Right lobe of liver (tissue), 4 donors: Measurements from ENCODE around the gene DNAAF3.

ENCODE experiments used
- POLR2A ChIP-seq: fragments of 450-650 bp; IDR thresholded peaks from one replicate; pipeline ENCODE4 v1.6.1; 2017; ENCODE audit warnings: antibody characterized with exemption, mild to moderate bottlenecking
- TF ChIP-seq, protein P1 (sequence below), 4 donors: fragments of 200-600 bp in 3 of 4; fragments of 450-650 bp in 1 of 4; IDR thresholded peaks; one replicate each; pipeline versions ENCODE4 v1.5.1 to v1.8.0; 2016 to 2022; ENCODE audit warnings: antibody characterized with exemption in 4 of 4, mild to moderate bottlenecking in 2 of 4
- donor health status: DM: no; HTN: no; CAD: no.
- donor health status: DM: no; HTN: no; CAD: no.
- donor health status: DM: no; HTN: yes; CAD: no.

DNA sequence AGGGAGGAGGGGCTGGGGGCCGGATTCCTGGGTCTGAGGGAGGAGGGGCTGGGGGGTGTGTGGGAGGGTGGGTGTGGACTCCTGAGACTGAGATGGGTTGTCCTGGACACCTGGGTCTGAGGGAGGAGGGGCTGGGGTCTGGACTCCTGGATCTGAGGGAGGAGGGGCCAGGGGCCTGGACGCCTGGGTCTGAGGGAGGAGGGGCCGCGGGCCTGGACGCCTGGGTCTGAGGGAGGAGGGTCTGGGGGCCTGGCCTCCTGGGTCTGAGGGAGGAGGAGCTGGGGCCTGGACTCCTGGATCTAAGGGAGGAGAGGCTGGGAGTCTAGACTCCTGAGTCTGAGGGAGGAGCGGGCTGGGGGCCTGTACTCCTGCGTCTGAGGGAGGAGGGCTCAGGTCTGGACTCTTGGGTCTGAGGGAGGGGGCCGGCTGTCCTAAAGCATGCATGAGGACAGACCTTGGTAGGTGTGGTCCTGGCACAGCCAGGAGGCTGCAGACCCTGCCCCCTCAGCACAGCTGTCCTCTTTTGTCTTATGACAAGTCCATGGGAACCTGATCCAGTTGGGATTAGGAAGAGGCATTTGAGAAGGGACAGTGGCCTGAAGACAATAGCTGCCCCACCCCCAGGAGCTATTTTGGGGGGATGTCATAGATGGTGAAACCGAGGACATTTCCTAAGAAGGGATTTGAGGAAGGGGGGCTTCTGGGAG, 18.7 kb downstream of the DNAAF3 start:
- no peak for TF ChIP-seq POLR2A
- TF ChIP-seq, protein P1, sequence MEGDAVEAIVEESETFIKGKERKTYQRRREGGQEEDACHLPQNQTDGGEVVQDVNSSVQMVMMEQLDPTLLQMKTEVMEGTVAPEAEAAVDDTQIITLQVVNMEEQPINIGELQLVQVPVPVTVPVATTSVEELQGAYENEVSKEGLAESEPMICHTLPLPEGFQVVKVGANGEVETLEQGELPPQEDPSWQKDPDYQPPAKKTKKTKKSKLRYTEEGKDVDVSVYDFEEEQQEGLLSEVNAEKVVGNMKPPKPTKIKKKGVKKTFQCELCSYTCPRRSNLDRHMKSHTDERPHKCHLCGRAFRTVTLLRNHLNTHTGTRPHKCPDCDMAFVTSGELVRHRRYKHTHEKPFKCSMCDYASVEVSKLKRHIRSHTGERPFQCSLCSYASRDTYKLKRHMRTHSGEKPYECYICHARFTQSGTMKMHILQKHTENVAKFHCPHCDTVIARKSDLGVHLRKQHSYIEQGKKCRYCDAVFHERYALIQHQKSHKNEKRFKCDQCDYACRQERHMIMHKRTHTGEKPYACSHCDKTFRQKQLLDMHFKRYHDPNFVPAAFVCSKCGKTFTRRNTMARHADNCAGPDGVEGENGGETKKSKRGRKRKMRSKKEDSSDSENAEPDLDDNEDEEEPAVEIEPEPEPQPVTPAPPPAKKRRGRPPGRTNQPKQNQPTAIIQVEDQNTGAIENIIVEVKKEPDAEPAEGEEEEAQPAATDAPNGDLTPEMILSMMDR (IDR thresholded peaks at IDR 0.05) = no peak
